CD4-positive, CD25-positive, alpha-beta regulatory T cell (primary cell): Measurements from ENCODE around the gene PGA4. TPM values are rescaled to one million over a fixed set of nuclear protein-coding genes. Genes with fewer than 3 reads are reported as not detected.
"Not testable (repeated sequence)": the region's sequence is repeated elsewhere in the genome, so short reads cannot be mapped to it uniquely, and the experiment has no call there.

Experiments
- ATAC-seq, 2 donors: fragments of 150-1000 bp; cut with Tn5 transposase; one replicate each; pipeline ENCODE4 v1.10.0; 2021; ENCODE audit warnings: low read depth in 2 of 2, moderate number of reproducible peaks in 2 of 2, moderate library complexity in 1 of 2
- DNase-seq, 3 donors: peaks; one replicate each; pipeline versions ENCODE4 v3.0.0 to v3.0.0-alpha.2; 2012 to 2022; ENCODE audit warnings: mixed read lengths in 1 of 3
- H3K27ac ChIP-seq: one replicate; pipeline ENCODE4 v1.7.0; 2013; ENCODE audit warnings: mild to moderate bottlenecking, low read length; ENCODE audit not compliant: insufficient read depth, poor library complexity, severe bottlenecking
- H3K27me3 ChIP-seq: one replicate; pipeline ENCODE4 v1.7.0; 2013; ENCODE audit warnings: low read length; ENCODE audit not compliant: control insufficient read depth, insufficient read depth
- H3K36me3 ChIP-seq: one replicate; pipeline ENCODE4 v1.7.0; 2013; ENCODE audit warnings: mild to moderate bottlenecking, low read length, moderate library complexity; ENCODE audit not compliant: control insufficient read depth, insufficient read depth
- H3K4me1 ChIP-seq: 2 replicates; pipeline ENCODE4 v1.7.0; 2013; ENCODE audit warnings: mild to moderate bottlenecking, low read length; ENCODE audit not compliant: insufficient read depth, control insufficient read depth, poor library complexity, severe bottlenecking
- H3K4me3 ChIP-seq: one replicate; pipeline ENCODE4 v1.7.0; 2013; ENCODE audit warnings: low read depth, mild to moderate bottlenecking, low read length, moderate library complexity
- H3K9me3 ChIP-seq, 2 experiments: 1 replicate in 1 of 2; 2 replicates in 1 of 2; pipeline ENCODE4 v1.7.0; 2013; ENCODE audit warnings: low read length in 2 of 2, mild to moderate bottlenecking in 1 of 2, moderate library complexity in 1 of 2; ENCODE audit not compliant: control insufficient read depth in 2 of 2
- H3K27ac Mint-ChIP-seq, 3 donors: one replicate each; pipeline ENCODE4 v1.8.0; 2020 to 2022; ENCODE audit warnings: mild to moderate bottlenecking in 3 of 3, mixed read lengths in 3 of 3, moderate library complexity in 2 of 3
- H3K27me3 Mint-ChIP-seq: one replicate; pipeline ENCODE4 v1.8.0; 2022; ENCODE audit warnings: mild to moderate bottlenecking, mixed read lengths
- H3K36me3 Mint-ChIP-seq: one replicate; pipeline ENCODE4 v1.8.0; 2020; ENCODE audit warnings: mixed read lengths
- H3K4me1 Mint-ChIP-seq, 4 donors: one replicate each; pipeline ENCODE4 v1.8.0; 2020 to 2022; ENCODE audit warnings: mixed read lengths in 4 of 4, mild to moderate bottlenecking in 1 of 4
- H3K4me3 Mint-ChIP-seq, 4 donors: one replicate each; pipeline ENCODE4 v1.8.0; 2020 to 2022; ENCODE audit warnings: mild to moderate bottlenecking in 4 of 4, mixed read lengths in 4 of 4, moderate library complexity in 3 of 4
- H3K9me3 Mint-ChIP-seq, 7 donors: one replicate each; pipeline ENCODE4 v1.8.0; 2020 to 2022; ENCODE audit warnings: mixed read lengths in 7 of 7, mild to moderate bottlenecking in 3 of 7, moderate library complexity in 2 of 7
- polyA plus RNA-seq, 4 donors: library from polyadenylated mRNA; unstranded; fragments of 300-500 nt; fragmentation: Illumina TruSeq; gene quantifications; one replicate each; pipeline ENCODE4 v1.2.3, GENCODE V29; 2021
- total RNA-seq: library from RNA; stranded (reverse); gene quantifications from one replicate; pipeline ENCODE4 v1.2.3, GENCODE V29; 2022

Gene PGA4
- total and polyA plus RNA-seq, 5 donors from 2014 or later, result not detected

DNA sequence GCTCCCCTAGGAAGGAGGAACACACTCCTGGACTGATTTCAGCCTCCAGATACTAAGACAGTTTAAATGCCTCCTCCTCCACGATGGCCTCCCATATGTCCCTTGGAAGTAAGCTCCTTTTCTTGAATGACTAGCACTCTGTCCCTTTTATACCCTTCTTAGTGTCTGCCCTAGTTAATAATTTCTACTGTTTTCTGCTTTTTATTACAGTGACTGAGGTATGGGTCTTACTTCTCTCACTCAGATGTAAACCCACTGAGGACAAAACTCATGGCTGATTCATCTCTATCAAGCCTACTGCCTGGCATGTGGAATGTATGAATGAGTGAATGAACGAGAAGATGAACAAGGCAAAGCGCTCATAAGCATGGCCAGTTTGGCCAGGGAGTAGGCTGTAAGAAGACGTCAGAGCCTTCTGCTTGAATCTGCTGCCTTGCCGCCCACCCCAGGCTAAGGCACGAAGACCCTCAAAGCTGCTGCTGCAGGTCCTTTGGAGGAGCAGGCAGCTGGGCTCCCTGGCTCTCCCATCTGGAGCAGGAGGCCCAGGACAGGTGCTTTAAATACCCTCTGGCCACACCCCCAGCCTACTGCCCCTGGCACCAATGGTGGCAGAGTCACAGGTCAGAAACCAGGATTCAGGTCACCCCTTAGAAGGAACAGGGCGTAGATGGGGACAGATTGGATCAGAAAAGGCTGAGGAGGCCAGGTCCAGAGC lies 27.0 kb upstream of the PGA4 start:
- Mint-ChIP-seq H3K4me1 (no peaks in the 10 kb centered on the region), H3K27ac (no peak overlapping the region), H3K4me3 (no peak overlapping the region), H3K27me3 (peaks cover 7% of the 10 kb centered on the region), H3K36me3 (no peaks in the 10 kb centered on the region), H3K9me3 (peaks cover 0 to 3% (median 0%) of the 10 kb centered on the region in 7 donors)
- Histone ChIP-seq H3K9me3 (no peaks in the 10 kb centered on the region), H3K4me3 (no peak overlapping the region), H3K36me3 (no peaks in the 10 kb centered on the region), H3K27ac (no peak overlapping the region), H3K27me3 (peaks cover 3% of the 10 kb centered on the region), H3K4me1 (no peaks in the 10 kb centered on the region)
- ATAC-seq (no peak), DNase-seq (no peak)

DNA sequence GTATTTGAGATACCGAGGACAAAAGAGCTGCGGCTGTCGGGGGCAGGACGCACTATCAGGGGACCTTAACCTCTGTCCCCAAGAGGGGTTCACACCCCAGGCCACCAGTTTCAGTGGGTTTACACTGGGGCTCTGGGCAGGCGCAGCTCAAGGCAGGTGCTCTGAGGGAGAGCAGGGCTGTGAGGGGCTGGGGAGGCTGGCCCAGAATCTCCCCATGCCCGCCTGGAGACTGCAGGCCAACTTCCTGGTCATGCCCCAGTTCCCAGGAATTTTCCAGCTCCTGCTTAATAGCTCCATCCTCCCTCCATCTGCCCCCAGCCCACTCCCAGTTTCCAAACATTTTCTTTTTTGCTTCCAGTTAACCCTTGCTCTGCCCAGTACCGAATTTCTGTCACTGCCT lies 26.4 kb upstream of the PGA4 start:
- Mint-ChIP-seq H3K27ac (no peak overlapping the region), H3K36me3 (no peaks in the 10 kb centered on the region), H3K4me3 (no peak overlapping the region), H3K9me3 (peaks cover 0 to 3% (median 0%) of the 10 kb centered on the region in 7 donors), H3K27me3 (peaks cover 12% of the 10 kb centered on the region), H3K4me1 (no peaks in the 10 kb centered on the region)
- Histone ChIP-seq H3K36me3 (no peaks in the 10 kb centered on the region), H3K27ac (no peak overlapping the region), H3K9me3 (no peaks in the 10 kb centered on the region), H3K27me3 (peaks cover 3% of the 10 kb centered on the region), H3K4me1 (no peaks in the 10 kb centered on the region), H3K4me3 (no peak overlapping the region)
- ATAC-seq (no peak), DNase-seq (no peak)

DNA sequence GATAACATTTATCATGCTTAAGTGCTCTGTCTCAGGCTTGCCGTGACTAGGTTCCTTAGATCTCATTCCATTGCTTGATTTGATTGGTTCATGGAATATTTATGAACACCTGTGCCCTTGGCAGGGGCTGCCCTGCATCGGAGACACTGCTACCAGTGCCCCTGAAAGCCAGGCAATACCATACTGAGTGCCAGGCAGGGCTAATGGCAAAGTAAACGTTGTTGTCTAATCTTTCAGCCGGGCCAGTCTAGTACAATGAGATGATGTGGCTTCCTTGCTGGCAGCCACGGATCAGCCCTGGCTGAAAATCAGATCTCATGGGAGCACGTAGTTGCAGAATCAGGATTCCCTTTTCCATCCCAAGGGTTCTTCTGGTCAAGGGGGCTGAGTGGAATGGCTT lies 23.8 kb upstream of the PGA4 start:
- ATAC-seq (no peak), DNase-seq (no peak)
- Mint-ChIP-seq H3K4me3 (no peak overlapping the region), H3K27me3 (peaks cover 28% of the 10 kb centered on the region), H3K27ac (no peak overlapping the region), H3K9me3 (peaks cover 0 to 3% (median 0%) of the 10 kb centered on the region in 7 donors), H3K4me1 (no peaks in the 10 kb centered on the region), H3K36me3 (no peaks in the 10 kb centered on the region)
- Histone ChIP-seq H3K9me3 (no peaks in the 10 kb centered on the region), H3K27ac (no peak overlapping the region), H3K36me3 (no peaks in the 10 kb centered on the region), H3K4me3 (no peak overlapping the region), H3K27me3 (peaks cover 3% of the 10 kb centered on the region), H3K4me1 (no peaks in the 10 kb centered on the region)

DNA sequence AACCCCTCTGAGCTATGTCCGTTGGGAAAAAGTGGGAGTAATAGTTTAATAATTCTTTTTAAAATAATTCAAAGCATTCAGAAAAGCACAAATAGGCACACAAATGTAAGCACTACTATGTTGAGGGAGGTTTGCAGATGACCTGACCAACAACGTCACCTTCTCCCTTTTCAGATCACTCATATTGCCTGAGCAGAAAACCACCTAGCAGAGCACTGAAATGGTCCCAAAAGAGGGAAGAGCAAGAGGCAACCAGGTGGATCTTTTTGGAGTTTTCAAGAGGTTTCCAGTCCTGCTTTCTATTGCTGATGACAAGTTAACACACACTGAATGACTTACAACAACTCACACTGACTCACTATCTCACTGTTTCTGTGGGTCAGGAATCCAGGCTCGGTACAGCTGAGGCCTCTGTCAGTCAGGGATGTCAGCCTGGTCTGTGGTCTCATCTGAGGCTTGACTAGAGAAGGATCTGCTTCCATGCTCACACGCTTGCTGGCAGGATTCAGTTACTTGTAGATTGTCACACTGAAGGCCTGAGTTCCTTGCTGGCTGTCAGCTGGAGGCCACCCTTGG lies 23.1 kb upstream of the PGA4 start:
- H3K9me3 Mint-ChIP-seq, result peaks cover 0 to 3% (median 0%) of the 10 kb centered on the region in 7 donors
- peaks cover 28% of the 10 kb centered on the region for H3K27me3 Mint-ChIP-seq
- H3K4me3 Mint-ChIP-seq, result no peak overlapping the region
- no peak overlapping the region for H3K4me3 ChIP-seq
- peaks cover 3% of the 10 kb centered on the region for H3K27me3 ChIP-seq
- no peaks in the 10 kb centered on the region for H3K4me1 Mint-ChIP-seq
- no peak overlapping the region for H3K27ac Mint-ChIP-seq
- H3K36me3 ChIP-seq, result no peaks in the 10 kb centered on the region
- DNase-seq (no peak), ATAC-seq (no peak)
- no peak overlapping the region for H3K27ac ChIP-seq
- H3K4me1 ChIP-seq, result no peaks in the 10 kb centered on the region
- H3K9me3 ChIP-seq, result no peaks in the 10 kb centered on the region
- no peaks in the 10 kb centered on the region for H3K36me3 Mint-ChIP-seq

DNA sequence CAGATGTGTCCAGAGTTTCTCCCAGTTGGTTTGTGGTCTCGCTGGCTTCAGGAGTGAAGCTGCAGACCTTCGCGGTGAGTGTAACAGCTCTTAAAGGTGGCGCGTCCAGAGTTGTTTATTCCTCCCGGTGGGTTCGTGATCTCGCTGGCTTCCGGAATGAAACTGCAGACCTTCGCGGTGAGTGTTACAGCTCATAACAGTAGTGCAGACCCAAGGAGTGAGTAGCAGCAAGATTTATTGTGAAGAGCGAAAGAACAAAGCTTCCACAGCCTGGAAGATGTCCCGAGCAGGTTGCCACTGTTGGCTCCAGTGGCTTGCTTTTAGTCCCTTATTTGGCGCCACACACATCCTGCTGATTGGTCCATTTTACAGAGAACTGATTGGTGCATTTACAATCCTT lies 20.7 kb upstream of the PGA4 start:
- Mint-ChIP-seq H3K27ac (no peak overlapping the region), H3K4me1 (no peaks in the 10 kb centered on the region), H3K9me3 (peaks cover 0 to 3% (median 0%) of the 10 kb centered on the region in 7 donors), H3K4me3 (no peak overlapping the region), H3K27me3 (peaks cover 25% of the 10 kb centered on the region), H3K36me3 (no peaks in the 10 kb centered on the region)
- ATAC-seq (no peak), DNase-seq (peak in 1 of 3 donors; percentile 8)
- no peaks in the 10 kb centered on the region for H3K36me3 ChIP-seq
- no peak overlapping the region for H3K4me3 ChIP-seq
- H3K4me1 ChIP-seq, result no peaks in the 10 kb centered on the region
- H3K27me3 ChIP-seq, result peaks cover 3% of the 10 kb centered on the region
- no peak overlapping the region for H3K27ac ChIP-seq
- no peaks in the 10 kb centered on the region for H3K9me3 ChIP-seq

DNA sequence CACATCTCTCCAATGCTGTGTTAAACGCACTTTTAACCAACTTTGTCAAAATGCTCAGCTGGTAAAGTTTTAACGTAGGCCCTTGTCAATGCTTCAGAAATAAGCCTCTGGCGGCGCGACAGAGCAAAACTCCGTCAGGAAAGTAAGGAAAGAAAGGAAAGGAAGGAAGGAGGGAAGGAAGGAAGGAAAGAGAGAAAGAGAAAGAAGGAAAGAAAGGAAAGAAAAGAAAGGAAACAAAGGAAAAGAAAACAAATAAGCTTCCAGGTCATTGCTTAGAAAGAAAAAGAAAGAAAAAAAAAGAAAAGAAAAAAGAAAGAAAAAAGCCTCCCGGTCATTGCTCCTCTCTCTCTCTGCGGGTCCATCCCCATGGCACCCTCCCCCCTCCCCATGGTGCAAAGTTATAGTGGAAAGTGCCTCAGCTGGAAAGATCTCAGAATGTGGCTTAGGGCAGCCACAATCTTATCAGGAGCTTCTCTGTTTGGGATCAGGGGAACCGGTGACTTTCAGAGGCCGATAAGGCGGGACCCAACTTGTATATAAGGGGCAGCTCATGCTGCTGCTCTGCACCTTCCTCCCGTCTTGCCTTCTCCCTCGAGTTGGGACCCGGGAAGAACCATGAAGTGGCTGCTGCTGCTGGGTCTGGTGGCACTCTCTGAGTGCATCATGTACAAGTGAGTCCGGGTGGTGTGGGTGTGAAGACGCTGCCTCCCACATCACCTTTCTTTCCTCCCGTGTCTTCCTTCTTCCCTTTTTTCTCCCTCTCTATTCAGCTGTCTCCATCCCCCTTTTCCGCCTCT lies 19.0 kb upstream of the PGA4 start, which contains the start of gene PGA3:
Gene PGA3 (plus strand): TSS at position 566 of the 797 bp plus-strand sequence. CDS start 50 bp downstream, at position 616.
- H3K4me3 ChIP-seq, H3K36me3 ChIP-seq, H3K9me3 ChIP-seq, H3K27ac ChIP-seq, H3K27me3 ChIP-seq, DNase-seq, H3K4me3 Mint-ChIP-seq, H3K9me3 Mint-ChIP-seq, H3K4me1 Mint-ChIP-seq, H3K4me1 ChIP-seq, H3K36me3 Mint-ChIP-seq, ATAC-seq: not testable (repeated sequence)
- Mint-ChIP-seq H3K27me3 (peaks cover 25% of the 10 kb centered on the region), H3K27ac (peak within 1 kb of the TSS in 1 of 3 donors; percentile 48)

DNA sequence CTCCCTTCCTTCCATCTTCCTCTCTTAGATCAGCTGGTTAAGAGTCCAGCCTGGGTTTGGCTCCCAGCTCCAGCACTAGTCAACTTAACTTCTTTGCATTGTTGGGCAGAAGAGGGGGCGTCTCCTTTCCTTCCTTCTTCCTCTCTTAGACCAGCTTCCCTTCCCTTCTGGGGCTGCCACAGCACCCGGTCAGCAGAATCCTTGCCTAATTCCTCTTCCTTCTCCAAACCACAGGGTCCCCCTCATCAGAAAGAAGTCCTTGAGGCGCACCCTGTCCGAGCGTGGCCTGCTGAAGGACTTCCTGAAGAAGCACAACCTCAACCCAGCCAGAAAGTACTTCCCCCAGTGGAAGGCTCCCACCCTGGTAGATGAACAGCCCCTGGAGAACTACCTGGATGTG lies 18.3 kb upstream of the PGA4 start:
- not testable (repeated sequence) for H3K27ac ChIP-seq, H3K36me3 Mint-ChIP-seq, H3K27me3 ChIP-seq, H3K4me1 ChIP-seq, ATAC-seq, H3K4me3 Mint-ChIP-seq, DNase-seq, H3K9me3 ChIP-seq, H3K27ac Mint-ChIP-seq, H3K9me3 Mint-ChIP-seq, H3K4me1 Mint-ChIP-seq, H3K4me3 ChIP-seq, H3K36me3 ChIP-seq
- peaks cover 25% of the 10 kb centered on the region for H3K27me3 Mint-ChIP-seq
